ENCODE data around the gene ZSCAN12.

DNA sequence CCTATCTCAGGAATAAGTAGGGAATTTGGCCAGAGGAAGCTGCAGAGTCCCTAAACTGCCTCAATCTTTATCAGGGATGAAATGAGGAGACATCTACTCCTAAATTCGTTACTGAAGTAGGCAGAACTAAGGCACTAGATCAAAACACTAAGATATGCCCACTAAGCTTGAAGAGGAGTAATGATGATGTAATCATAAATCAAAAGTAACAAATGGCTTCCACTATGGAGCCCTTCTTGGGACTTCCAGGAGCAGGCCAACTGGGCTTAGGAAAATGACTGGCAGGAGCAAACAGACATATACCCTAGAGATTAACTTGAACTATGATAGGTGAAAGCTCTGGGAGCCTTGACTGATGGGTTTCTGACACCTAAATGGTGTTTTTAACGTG lies 15.4 kb downstream of the ZSCAN12 start:
- TF ChIP-seq NFE2L1 (CRISPR knock-in tag; IDR thresholded peaks at IDR 0.05; ENCODE audit: borderline replicate concordance) (no peak), ATF6 (CRISPR knock-in tag; conservative IDR thresholded peaks at IDR 0.05) (no peak), MAFF (IDR thresholded peaks at IDR 0.05; ENCODE audit: low read depth, low read length) (peak; percentile 31; the same call in 1 of the 2 replicates), ZNF782 (CRISPR knock-in tag; IDR thresholded peaks at IDR 0.05; ENCODE audit: borderline replicate concordance) (no peak), SRF (IDR thresholded peaks at IDR 0.05; ENCODE audit: low read depth, low read length) (no peak), TRAFD1 (CRISPR knock-in tag; IDR thresholded peaks at IDR 0.05; ENCODE audit: borderline replicate concordance) (no peak)
- TF ChIP-seq, protein P1, sequence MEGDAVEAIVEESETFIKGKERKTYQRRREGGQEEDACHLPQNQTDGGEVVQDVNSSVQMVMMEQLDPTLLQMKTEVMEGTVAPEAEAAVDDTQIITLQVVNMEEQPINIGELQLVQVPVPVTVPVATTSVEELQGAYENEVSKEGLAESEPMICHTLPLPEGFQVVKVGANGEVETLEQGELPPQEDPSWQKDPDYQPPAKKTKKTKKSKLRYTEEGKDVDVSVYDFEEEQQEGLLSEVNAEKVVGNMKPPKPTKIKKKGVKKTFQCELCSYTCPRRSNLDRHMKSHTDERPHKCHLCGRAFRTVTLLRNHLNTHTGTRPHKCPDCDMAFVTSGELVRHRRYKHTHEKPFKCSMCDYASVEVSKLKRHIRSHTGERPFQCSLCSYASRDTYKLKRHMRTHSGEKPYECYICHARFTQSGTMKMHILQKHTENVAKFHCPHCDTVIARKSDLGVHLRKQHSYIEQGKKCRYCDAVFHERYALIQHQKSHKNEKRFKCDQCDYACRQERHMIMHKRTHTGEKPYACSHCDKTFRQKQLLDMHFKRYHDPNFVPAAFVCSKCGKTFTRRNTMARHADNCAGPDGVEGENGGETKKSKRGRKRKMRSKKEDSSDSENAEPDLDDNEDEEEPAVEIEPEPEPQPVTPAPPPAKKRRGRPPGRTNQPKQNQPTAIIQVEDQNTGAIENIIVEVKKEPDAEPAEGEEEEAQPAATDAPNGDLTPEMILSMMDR (CRISPR knock-in tag; IDR thresholded peaks at IDR 0.05) = no peak

All from HepG2 (cell line).